Thyroid gland (tissue), 4 donors: ENCODE measurements around the gene CXCL12. TPM values are rescaled to one million over a fixed set of nuclear protein-coding genes. Genes with fewer than 3 reads are reported as not detected.

ENCODE experiments used
- DNase-seq, 2 donors: peaks; one replicate each; pipeline ENCODE4 v3.0.0-alpha.2; 2019
- H3K27ac ChIP-seq, 3 donors: fragments of 200-600 bp; sonication (generic); 1 replicate in 2 of 3; 2 replicates in 1 of 3; pipeline ENCODE4 v1.5.1; 2016 to 2019; ENCODE audit warnings: mild to moderate bottlenecking in 1 of 3, moderate library complexity in 1 of 3
- H3K27me3 ChIP-seq: fragments of 200-600 bp; sonication (generic); one replicate; pipeline ENCODE4 v1.5.1; 2019
- H3K36me3 ChIP-seq, 2 donors: fragments of 200-600 bp; sonication (generic); one replicate each; pipeline ENCODE4 v1.5.1; 2016 to 2019
- H3K4me1 ChIP-seq, 2 donors: fragments of 200-600 bp; sonication (generic); one replicate each; pipeline ENCODE4 v1.5.1; 2017 to 2019
- H3K4me3 ChIP-seq, 3 donors: fragments of 200-600 bp; sonication (generic); replicated peaks in 1 of 3; 1 replicate in 2 of 3; 2 replicates in 1 of 3; pipeline ENCODE4 v1.5.1; 2016; ENCODE audit warnings: mild to moderate bottlenecking in 1 of 3
- H3K9me3 ChIP-seq: fragments of 200-600 bp; sonication (generic); one replicate; pipeline ENCODE4 v1.5.1; 2017
- POLR2A ChIP-seq, 2 donors: fragments of 450-650 bp; IDR thresholded peaks; one replicate each; pipeline ENCODE4 v1.6.1; 2017; ENCODE audit warnings: antibody characterized with exemption in 2 of 2, mild to moderate bottlenecking in 2 of 2, moderate library complexity in 1 of 2
- WGBS, 2 donors: methylation state at CpG; one replicate each; pipeline ENCODE4 v1.1.5; 2017; 5-methylcytosine and 5-hydroxymethylcytosine counted together
- intact Hi-C: fragments of 100-400 bp; cut with DNase I; formaldehyde crosslinking; loops from one replicate; pipeline ENCODE4 v1.15.1; 2023
- total RNA-seq, 4 donors: library from RNA; depleted of rRNA; stranded (reverse); fragments of >200 nt; gene quantifications; one replicate each; pipeline ENCODE4 v1.2.3, GENCODE V29; 2016
- TF ChIP-seq, protein P1 (sequence below), 6 experiments: fragments of 200-600 bp in 3 of 6; fragments of 450-650 bp in 3 of 6; sonication (generic) in 3 of 6; IDR thresholded peaks; one replicate each; pipeline ENCODE4 v1.5.1; 2016 to 2019; ENCODE audit warnings: antibody characterized with exemption in 6 of 6, mild to moderate bottlenecking in 2 of 6, inconsistent platforms in 1 of 6, moderate library complexity in 1 of 6

CXCL12 gene
- total RNA-seq, 4 donors from 2014 or later, result 32.4 to 88.0 (median 47.6) TPM

- intact Hi-C loops, result no loop called here
- Histone ChIP-seq H3K27me3 (no peaks in the 10 kb centered on the region), H3K4me3 (no peak overlapping the region), H3K27ac (no peak overlapping the region), H3K36me3 (no peaks in the 10 kb centered on the region), H3K9me3 (no peaks in the 10 kb centered on the region), H3K4me1 (peaks cover 34 to 39% of the 10 kb centered on the region in 2 donors)
- TF ChIP-seq POLR2A (IDR thresholded peaks at IDR 0.05), result no peak
- TF ChIP-seq, protein P1, sequence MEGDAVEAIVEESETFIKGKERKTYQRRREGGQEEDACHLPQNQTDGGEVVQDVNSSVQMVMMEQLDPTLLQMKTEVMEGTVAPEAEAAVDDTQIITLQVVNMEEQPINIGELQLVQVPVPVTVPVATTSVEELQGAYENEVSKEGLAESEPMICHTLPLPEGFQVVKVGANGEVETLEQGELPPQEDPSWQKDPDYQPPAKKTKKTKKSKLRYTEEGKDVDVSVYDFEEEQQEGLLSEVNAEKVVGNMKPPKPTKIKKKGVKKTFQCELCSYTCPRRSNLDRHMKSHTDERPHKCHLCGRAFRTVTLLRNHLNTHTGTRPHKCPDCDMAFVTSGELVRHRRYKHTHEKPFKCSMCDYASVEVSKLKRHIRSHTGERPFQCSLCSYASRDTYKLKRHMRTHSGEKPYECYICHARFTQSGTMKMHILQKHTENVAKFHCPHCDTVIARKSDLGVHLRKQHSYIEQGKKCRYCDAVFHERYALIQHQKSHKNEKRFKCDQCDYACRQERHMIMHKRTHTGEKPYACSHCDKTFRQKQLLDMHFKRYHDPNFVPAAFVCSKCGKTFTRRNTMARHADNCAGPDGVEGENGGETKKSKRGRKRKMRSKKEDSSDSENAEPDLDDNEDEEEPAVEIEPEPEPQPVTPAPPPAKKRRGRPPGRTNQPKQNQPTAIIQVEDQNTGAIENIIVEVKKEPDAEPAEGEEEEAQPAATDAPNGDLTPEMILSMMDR (IDR thresholded peaks at IDR 0.05), result no peak
- 78 to 85% methylated on average over 16 of the region's 16 CpGs for WGBS, 2 donors
- no peak for DNase-seq
Measured at GRCh38 chr10:44377651-44378310, 7.1 kb downstream of the CXCL12 start.

GRCh38 chr10:44376472-44377099, 8.3 kb downstream of the CXCL12 start:
- 82 to 84% methylated on average over 7 of the region's 7 CpGs for WGBS, 2 donors
- Histone ChIP-seq H3K4me1 (peaks cover 36 to 40% of the 10 kb centered on the region in 2 donors), H3K4me3 (no peak overlapping the region), H3K27ac (no peak overlapping the region), H3K36me3 (no peaks in the 10 kb centered on the region), H3K27me3 (no peaks in the 10 kb centered on the region), H3K9me3 (no peaks in the 10 kb centered on the region)
- TF ChIP-seq, protein P1 (IDR thresholded peaks at IDR 0.05), result no peak
- TF ChIP-seq POLR2A (IDR thresholded peaks at IDR 0.05), result no peak
- intact Hi-C loops, result no loop called here
- DNase-seq, result no peak

DNA sequence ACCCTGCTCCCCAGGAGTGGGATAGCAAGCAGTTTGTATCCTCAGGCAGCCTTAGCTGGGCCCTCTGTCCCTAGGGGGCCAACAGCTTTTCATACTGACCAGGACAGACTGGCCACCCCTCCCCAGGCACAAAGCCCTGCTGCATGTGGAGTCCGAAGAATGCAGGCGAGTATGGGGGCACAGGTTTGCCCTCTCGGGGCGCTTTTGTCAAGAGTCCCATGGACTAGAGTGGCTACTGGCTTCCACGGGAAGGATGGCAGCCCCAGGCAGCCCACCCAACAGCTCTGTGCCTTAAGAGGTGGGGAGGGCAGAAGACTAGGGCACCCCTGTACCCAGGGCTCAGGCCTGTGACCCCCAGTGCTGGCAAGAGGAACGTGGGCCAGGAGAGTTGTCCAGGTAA, 10.7 kb downstream of the CXCL12 start:
- Histone ChIP-seq H3K27ac (no peak overlapping the region), H3K36me3 (no peaks in the 10 kb centered on the region)

DNA sequence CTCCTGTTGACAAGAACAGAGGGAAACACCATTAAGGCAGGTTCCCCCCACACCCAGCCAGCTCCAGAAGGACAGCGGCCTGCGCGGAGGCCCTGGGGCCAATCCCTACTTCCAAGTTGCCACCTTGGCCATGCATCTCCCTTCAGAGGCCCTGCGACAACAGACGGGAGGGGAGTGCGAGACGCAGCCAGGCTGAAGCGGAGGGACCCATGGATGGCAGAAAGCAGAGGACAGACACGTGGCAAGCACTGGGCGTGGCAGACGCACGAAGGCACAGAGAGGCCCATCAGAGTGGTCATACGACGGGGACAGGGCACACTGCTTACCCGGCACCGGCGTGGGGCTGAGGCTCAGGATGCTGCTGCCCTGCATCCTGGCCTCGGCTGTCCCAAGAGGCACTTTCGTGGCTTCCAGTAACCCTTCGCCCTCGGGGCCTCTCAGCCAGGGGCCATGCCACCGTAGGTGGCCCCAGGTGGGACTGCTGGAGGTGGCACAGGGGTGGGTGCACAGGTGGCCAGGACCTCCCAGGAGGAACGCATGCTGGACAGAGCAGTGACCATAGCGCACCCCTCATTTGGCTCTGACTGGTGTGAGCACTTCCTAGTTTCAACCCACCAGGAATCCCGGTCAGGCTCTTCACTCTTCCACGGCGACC, 11.4 kb downstream of the CXCL12 start:
- no peak for DNase-seq
- intact Hi-C loops, result no loop called here
- no peak for TF ChIP-seq POLR2A (IDR thresholded peaks at IDR 0.05)
- TF ChIP-seq, protein P1 (IDR thresholded peaks at IDR 0.05), result no peak
- Histone ChIP-seq H3K4me3 (no peak overlapping the region), H3K36me3 (no peaks in the 10 kb centered on the region), H3K27me3 (no peaks in the 10 kb centered on the region), H3K27ac (no peak overlapping the region), H3K9me3 (no peaks in the 10 kb centered on the region), H3K4me1 (peaks cover 32% of the 10 kb centered on the region in 2 donors)
- WGBS, 2 donors, result 92 to 95% methylated on average over 15 to 22 of the region's 27 CpGs

More for the DNA sequence above, 10.7 kb downstream of the CXCL12 start:
- TF ChIP-seq POLR2A (IDR thresholded peaks at IDR 0.05), result no peak
- TF ChIP-seq, protein P1 (IDR thresholded peaks at IDR 0.05), result no peak
- Histone ChIP-seq H3K9me3 (no peaks in the 10 kb centered on the region), H3K4me1 (peaks cover 38 to 39% of the 10 kb centered on the region in 2 donors), H3K27me3 (no peaks in the 10 kb centered on the region), H3K4me3 (no peak overlapping the region)
- intact Hi-C loops, result no loop called here
- DNase-seq, result no peak
- 90 to 100% methylated on average over 1 to 6 of the region's 6 CpGs for WGBS, 2 donors

- TF ChIP-seq POLR2A (IDR thresholded peaks at IDR 0.05), result no peak
- TF ChIP-seq, protein P1 (IDR thresholded peaks at IDR 0.05), result no peak
- H3K4me3 ChIP-seq, result no peak overlapping the region
- intact Hi-C loops, result no loop called here
Measured at GRCh38 chr10:44372181-44372580, 12.7 kb downstream of the CXCL12 start.

More at GRCh38 chr10:44372181-44372580, 12.7 kb downstream of the CXCL12 start:
- Histone ChIP-seq H3K9me3 (no peaks in the 10 kb centered on the region), H3K27me3 (no peaks in the 10 kb centered on the region), H3K27ac (no peak overlapping the region), H3K4me1 (peaks cover 21 to 22% of the 10 kb centered on the region in 2 donors), H3K36me3 (no peaks in the 10 kb centered on the region)
- DNase-seq, result no peak
- 95 to 98% methylated on average over 5 of the region's 5 CpGs for WGBS, 2 donors
